Gastrocnemius medialis (tissue), 4 donors: Measurements from ENCODE around the gene SPTBN4. TPM values are rescaled to one million over a fixed set of nuclear protein-coding genes. Genes with fewer than 3 reads are reported as not detected.
A peak's percentile ranks its signal among the peaks of the same experiment; 100 is the strongest.

ENCODE experiments used
- ATAC-seq, 2 donors: fragments of 150-250 bp; one replicate each; pipeline ENCODE4 v1.9.1; 2016
- DNase-seq, 2 donors: peaks; one replicate each; pipeline ENCODE4 v3.0.0-alpha.2; 2019
- H3K27ac ChIP-seq, 4 donors: fragments of 200-600 bp; sonication (generic); 1 replicate in 1 of 4; 2 replicates in 3 of 4; pipeline ENCODE4 v1.5.1; 2016 to 2018; ENCODE audit warnings: mild to moderate bottlenecking in 2 of 4, moderate library complexity in 1 of 4
- H3K27me3 ChIP-seq, 3 donors: fragments of 200-600 bp; sonication (generic) in 2 of 3; 1 replicate in 1 of 3; 2 replicates in 2 of 3; pipeline versions ENCODE4 v1.5.1 to v1.6.0; 2016 to 2019; ENCODE audit warnings: mild to moderate bottlenecking in 1 of 3, moderate library complexity in 1 of 3
- H3K36me3 ChIP-seq, 2 donors: fragments of 200-600 bp; sonication (generic) in 1 of 2; one replicate each; pipeline ENCODE4 v1.5.1; 2017 to 2018
- H3K4me1 ChIP-seq, 2 donors: fragments of 200-600 bp; sonication (generic) in 1 of 2; one replicate each; pipeline ENCODE4 v1.5.1; 2016 to 2017; ENCODE audit warnings: mild to moderate bottlenecking in 2 of 2
- H3K4me3 ChIP-seq, 4 donors: fragments of 200-600 bp; sonication (generic) in 3 of 4; 1 replicate in 1 of 4; 2 replicates in 3 of 4; pipeline ENCODE4 v1.5.1; 2016 to 2019; ENCODE audit warnings: mild to moderate bottlenecking in 2 of 4
- H3K9me3 ChIP-seq, 3 donors: fragments of 200-600 bp; sonication (generic) in 2 of 3; 1 replicate in 1 of 3; 2 replicates in 2 of 3; pipeline ENCODE4 v1.5.1; 2016 to 2019
- POLR2A ChIP-seq, 2 donors: fragments of 450-650 bp; IDR thresholded peaks; one replicate each; pipeline ENCODE4 v1.6.1; 2017; ENCODE audit warnings: antibody characterized with exemption in 2 of 2, mild to moderate bottlenecking in 2 of 2, moderate library complexity in 2 of 2
- in situ Hi-C, 4 donors: fragments of 200-750 bp; cut with MboI; loops; one replicate each; pipeline versions ENCODE4 v1.15.0 to v1.8.0; 2017; ENCODE audit warnings: low sequenced_read_pairs in 4 of 4
- intact Hi-C: fragments of 100-400 bp; cut with DNase I; formaldehyde crosslinking; loops from one replicate; pipeline ENCODE4 v1.15.1; 2023; ENCODE audit warnings: low total_unique reads
- total RNA-seq, 4 donors: library from RNA; depleted of rRNA; stranded (reverse); fragments of >200 nt; gene quantifications; one replicate each; pipeline versions ENCODE4 v1.1.0 to v1.2.3, GENCODE V29; 2016
- TF ChIP-seq, protein P1 (sequence below), 5 experiments: fragments of 450-650 bp in 3 of 5; fragments of 200-600 bp in 2 of 5; sonication (generic) in 2 of 5; IDR thresholded peaks in 4 of 5; conservative IDR thresholded peaks in 1 of 5; 1 replicate in 4 of 5; 2 replicates in 1 of 5; pipeline ENCODE4 v1.5.1; 2016 to 2019; ENCODE audit warnings: antibody characterized with exemption in 5 of 5, mild to moderate bottlenecking in 3 of 5, moderate library complexity in 3 of 5

Gene SPTBN4
- total RNA-seq, 4 donors from 2014 or later: 0.86 to 5.9 (median 2.4) TPM

DNA sequence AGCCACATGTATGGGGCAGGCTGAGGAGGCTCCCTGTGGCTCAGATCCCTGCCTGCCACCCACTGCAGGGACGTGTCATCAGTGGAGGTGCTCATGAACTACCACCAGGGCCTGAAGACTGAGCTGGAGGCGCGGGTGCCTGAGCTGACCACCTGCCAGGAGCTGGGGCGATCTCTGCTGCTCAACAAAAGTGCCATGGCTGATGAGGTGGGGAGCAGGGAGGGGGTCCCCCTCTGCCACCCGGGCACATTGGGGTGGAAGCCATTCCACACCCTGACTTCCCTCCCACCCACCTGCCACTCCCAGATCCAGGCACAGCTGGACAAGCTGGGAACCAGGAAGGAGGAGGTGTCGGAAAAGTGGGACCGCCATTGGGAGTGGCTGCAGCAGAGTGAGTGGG is 98.6 kb downstream of the SPTBN4 start:
- Histone ChIP-seq H3K9me3 (no peaks in the 10 kb centered on the region), H3K36me3 (no peaks in the 10 kb centered on the region), H3K4me1 (peaks cover 6 to 7% of the 10 kb centered on the region in 2 donors), H3K27me3 (peaks cover 36 to 46% (median 40%) of the 10 kb centered on the region in 3 donors), H3K4me3 (no peak overlapping the region), H3K27ac (no peak overlapping the region)
- ATAC-seq: no peak
- TF ChIP-seq, protein P1, sequence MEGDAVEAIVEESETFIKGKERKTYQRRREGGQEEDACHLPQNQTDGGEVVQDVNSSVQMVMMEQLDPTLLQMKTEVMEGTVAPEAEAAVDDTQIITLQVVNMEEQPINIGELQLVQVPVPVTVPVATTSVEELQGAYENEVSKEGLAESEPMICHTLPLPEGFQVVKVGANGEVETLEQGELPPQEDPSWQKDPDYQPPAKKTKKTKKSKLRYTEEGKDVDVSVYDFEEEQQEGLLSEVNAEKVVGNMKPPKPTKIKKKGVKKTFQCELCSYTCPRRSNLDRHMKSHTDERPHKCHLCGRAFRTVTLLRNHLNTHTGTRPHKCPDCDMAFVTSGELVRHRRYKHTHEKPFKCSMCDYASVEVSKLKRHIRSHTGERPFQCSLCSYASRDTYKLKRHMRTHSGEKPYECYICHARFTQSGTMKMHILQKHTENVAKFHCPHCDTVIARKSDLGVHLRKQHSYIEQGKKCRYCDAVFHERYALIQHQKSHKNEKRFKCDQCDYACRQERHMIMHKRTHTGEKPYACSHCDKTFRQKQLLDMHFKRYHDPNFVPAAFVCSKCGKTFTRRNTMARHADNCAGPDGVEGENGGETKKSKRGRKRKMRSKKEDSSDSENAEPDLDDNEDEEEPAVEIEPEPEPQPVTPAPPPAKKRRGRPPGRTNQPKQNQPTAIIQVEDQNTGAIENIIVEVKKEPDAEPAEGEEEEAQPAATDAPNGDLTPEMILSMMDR (IDR thresholded peaks at IDR 0.05 in 4 of 5, conservative IDR thresholded peaks at IDR 0.05 in 1 of 5): no peak
- TF ChIP-seq POLR2A (IDR thresholded peaks at IDR 0.05): no peak
- intact Hi-C loops (no loop called here), in situ Hi-C loops (no loop called here)
- no peak for DNase-seq

DNA sequence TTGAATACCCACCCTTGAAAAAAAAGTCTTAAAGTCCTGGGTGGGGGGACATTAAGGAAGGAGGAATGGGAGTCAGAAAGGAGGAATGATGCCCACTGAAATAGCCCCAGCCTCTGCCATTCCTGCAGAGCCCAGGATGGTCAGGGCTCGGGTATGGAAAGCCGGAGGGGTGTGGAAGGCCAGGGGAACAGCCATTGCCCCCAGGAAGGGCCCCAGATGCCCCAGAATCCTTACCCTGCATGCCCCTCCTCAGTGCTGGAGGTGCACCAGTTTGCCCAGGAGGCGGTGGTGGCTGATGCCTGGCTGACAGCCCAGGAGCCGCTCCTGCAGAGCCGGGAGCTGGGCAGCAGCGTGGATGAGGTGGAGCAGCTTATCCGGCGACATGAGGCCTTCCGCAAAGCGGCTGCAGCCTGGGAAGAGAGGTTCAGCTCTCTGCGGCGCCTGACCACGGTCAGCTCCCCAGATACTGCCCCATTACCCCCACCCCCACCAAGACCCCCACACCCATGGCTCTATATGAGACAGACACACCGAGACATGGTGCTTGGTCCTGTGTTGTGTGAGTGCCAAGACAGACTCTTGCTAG is 99.2 kb downstream of the SPTBN4 start:
- DNase-seq (no peak), ATAC-seq (no peak)
- Histone ChIP-seq H3K4me1 (peaks cover 6 to 7% of the 10 kb centered on the region in 2 donors), H3K27me3 (peaks cover 36 to 46% (median 40%) of the 10 kb centered on the region in 3 donors), H3K36me3 (no peaks in the 10 kb centered on the region), H3K4me3 (no peak overlapping the region), H3K9me3 (no peaks in the 10 kb centered on the region), H3K27ac (no peak overlapping the region)
- TF ChIP-seq POLR2A (IDR thresholded peaks at IDR 0.05): no peak
- TF ChIP-seq, protein P1 (IDR thresholded peaks at IDR 0.05 in 4 of 5, conservative IDR thresholded peaks at IDR 0.05 in 1 of 5): no peak
- in situ Hi-C loops (no loop called here), intact Hi-C loops (no loop called here)

DNA sequence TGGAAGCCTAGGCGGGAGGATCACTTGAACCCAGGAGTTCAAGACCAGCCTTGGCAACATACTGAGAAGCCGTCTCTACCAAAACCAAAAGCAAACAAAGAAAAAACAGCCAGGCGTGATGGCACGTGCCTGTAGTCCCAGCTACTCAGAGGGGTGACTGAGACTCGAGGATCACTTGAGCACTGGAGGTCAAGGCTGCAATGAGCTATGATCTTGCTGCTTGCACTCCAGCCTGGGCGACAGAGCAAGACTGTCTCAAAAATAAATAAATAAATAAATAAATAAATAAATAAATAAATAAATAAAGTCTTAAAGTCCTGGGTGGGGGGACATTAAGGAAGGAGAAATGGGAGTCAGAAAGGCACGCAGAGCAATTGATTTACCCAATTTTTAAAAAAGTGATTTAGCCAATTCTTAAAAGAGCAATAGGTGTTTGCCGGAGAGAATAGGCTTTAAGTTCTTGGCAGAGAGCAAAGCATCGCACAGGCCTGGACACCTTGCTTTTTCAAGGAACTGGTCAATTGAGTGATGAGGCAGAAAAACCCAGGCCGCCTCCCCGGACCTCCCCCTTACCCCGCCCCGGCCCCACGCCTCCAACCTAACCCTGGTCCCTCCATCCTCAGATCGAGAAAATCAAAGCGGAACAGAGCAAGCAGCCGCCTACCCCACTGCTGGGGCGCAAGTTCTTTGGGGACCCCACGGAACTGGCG is 100.4 kb downstream of the SPTBN4 start:
- no peak for TF ChIP-seq POLR2A (IDR thresholded peaks at IDR 0.05)
- intact Hi-C loops (no loop called here), in situ Hi-C loops (no loop called here)
- H3K27me3 ChIP-seq: peaks cover 36 to 46% (median 40%) of the 10 kb centered on the region in 3 donors
- H3K4me1 ChIP-seq: peaks cover 6 to 7% of the 10 kb centered on the region in 2 donors
- H3K9me3 ChIP-seq: no peaks in the 10 kb centered on the region
- no peaks in the 10 kb centered on the region for H3K36me3 ChIP-seq
- no peak for DNase-seq
- no peak overlapping the region for H3K27ac ChIP-seq
- ATAC-seq: no peak
- H3K4me3 ChIP-seq: peak overlapping the region in 3 of 4 donors; percentile 33 to 47 (median 46)

DNA sequence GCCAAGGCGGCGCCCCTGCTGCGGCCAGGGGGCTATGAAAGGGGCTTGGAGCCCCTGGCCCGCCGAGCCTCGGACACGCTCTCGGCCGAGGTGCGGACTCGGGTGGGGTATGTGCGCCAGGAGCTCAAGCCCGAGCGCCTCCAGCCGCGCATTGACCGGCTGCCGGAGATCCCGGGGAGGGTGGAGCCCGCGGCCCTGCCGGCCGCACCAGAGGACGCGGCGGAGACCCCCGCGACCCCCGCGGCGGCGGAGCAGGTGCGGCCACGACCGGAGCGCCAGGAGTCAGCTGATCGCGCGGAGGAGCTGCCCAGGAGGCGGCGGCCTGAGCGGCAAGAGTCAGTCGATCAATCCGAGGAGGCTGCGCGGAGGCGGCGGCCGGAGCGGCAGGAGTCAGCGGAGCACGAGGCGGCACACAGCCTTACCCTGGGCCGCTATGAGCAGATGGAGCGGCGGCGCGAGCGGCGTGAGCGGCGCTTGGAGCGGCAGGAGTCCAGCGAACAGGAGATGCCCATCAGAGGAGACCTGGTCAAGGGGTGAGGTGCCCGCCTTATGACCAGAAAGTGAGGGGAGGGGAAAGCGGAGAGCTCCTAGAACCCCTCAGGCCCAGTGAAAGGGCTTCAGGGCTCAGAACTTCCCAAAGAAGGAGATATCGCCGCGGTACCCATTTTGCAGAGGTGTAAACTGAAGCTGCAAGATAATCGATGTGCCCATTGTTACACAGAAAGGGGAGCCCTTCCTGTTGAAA is 101.1 kb downstream of the SPTBN4 start:
- DNase-seq: no peak
- ATAC-seq: no peak
- H3K27me3 ChIP-seq: peaks cover 36 to 46% (median 40%) of the 10 kb centered on the region in 3 donors
- peak overlapping the region in 3 of 4 donors; percentile 33 to 47 (median 46) for H3K4me3 ChIP-seq
- TF ChIP-seq, protein P1 (IDR thresholded peaks at IDR 0.05 in 4 of 5, conservative IDR thresholded peaks at IDR 0.05 in 1 of 5): no peak
- TF ChIP-seq POLR2A (IDR thresholded peaks at IDR 0.05): no peak
- peaks cover 6 to 7% of the 10 kb centered on the region in 2 donors for H3K4me1 ChIP-seq
- intact Hi-C loops: no loop called here
- in situ Hi-C loops: no loop called here
- H3K36me3 ChIP-seq: no peaks in the 10 kb centered on the region
- H3K9me3 ChIP-seq: no peaks in the 10 kb centered on the region
- no peak overlapping the region for H3K27ac ChIP-seq
